Keratinocyte (primary cell): Measurements from ENCODE around the gene CD226. TPM values are rescaled to one million over a fixed set of nuclear protein-coding genes. Genes with fewer than 3 reads are reported as not detected.

Source experiments
- DNase-seq: peaks from one replicate; pipeline ENCODE4 v3.0.0-alpha.2; 2011; ENCODE audit warnings: low read depth, missing footprints, low spot score
- FAIRE-seq: peaks from 2 replicates; lab custom pipeline; 2011; peaks lifted over from hg19 to GRCh38; lab: Jason Lieb, UNC
- H2AFZ ChIP-seq: 2 replicates; pipeline ENCODE4 v1.6.0; 2012; ENCODE audit warnings: low read length, control low read depth, inconsistent platforms; ENCODE audit not compliant: control insufficient read depth
- H3K27ac ChIP-seq: 2 replicates; pipeline ENCODE4 v1.5.1; 2011; ENCODE audit warnings: low read length; ENCODE audit not compliant: control insufficient read depth, insufficient read depth
- H3K27me3 ChIP-seq: 3 replicates; pipeline ENCODE4 v1.6.0; 2011; ENCODE audit warnings: low read length; ENCODE audit not compliant: control insufficient read depth, insufficient read depth; ENCODE audit errors: extremely low read depth
- H3K36me3 ChIP-seq, 2 experiments: 2 replicates in 1 of 2; 3 replicates in 1 of 2; pipeline ENCODE4 v1.5.1; 2011; ENCODE audit warnings: low read length in 2 of 2, mild to moderate bottlenecking in 1 of 2; ENCODE audit not compliant: control insufficient read depth in 2 of 2, insufficient read depth in 2 of 2; ENCODE audit errors: extremely low read depth in 1 of 2
- H3K4me1 ChIP-seq: 3 replicates; pipeline ENCODE4 v1.5.1; 2011; ENCODE audit warnings: low read length; ENCODE audit not compliant: control insufficient read depth, insufficient read depth; ENCODE audit errors: extremely low read depth
- H3K4me2 ChIP-seq: 3 replicates; pipeline ENCODE4 v1.6.0; 2011; ENCODE audit warnings: low read depth, low read length; ENCODE audit not compliant: control insufficient read depth, insufficient read depth; ENCODE audit errors: extremely low read depth
- H3K4me3 ChIP-seq, 3 experiments: fragments of 200-600 bp in 1 of 3; sonication (generic) in 1 of 3; 2 replicates in 2 of 3; 3 replicates in 1 of 3; pipeline ENCODE4 v1.5.1; 2011 to 2016; ENCODE audit warnings: low read length in 3 of 3, mild to moderate bottlenecking in 3 of 3, control low read depth in 2 of 3, inconsistent platforms in 1 of 3, low read depth in 1 of 3, mixed read lengths in 1 of 3, mixed run types in 1 of 3, moderate library complexity in 1 of 3; ENCODE audit not compliant: control insufficient read depth in 2 of 3, insufficient read depth in 2 of 3; ENCODE audit errors: extremely low read depth in 1 of 3
- H3K79me2 ChIP-seq: 2 replicates; pipeline ENCODE4 v1.6.0; 2012; ENCODE audit warnings: low read length; ENCODE audit not compliant: control insufficient read depth, insufficient read depth
- H3K9ac ChIP-seq: 3 replicates; pipeline ENCODE4 v1.6.0; 2011; ENCODE audit warnings: low read length; ENCODE audit not compliant: control insufficient read depth, insufficient read depth; ENCODE audit errors: extremely low read depth
- H3K9me1 ChIP-seq: 3 replicates; pipeline ENCODE4 v1.6.0; 2011; ENCODE audit warnings: low read length; ENCODE audit not compliant: control insufficient read depth, insufficient read depth; ENCODE audit errors: extremely low read depth
- H3K9me3 ChIP-seq: 2 replicates; pipeline ENCODE4 v1.5.1; 2012; ENCODE audit warnings: low read depth, low read length; ENCODE audit not compliant: control insufficient read depth
- H4K20me1 ChIP-seq: 3 replicates; pipeline ENCODE4 v1.6.0; 2011; ENCODE audit warnings: low read length; ENCODE audit not compliant: control insufficient read depth, insufficient read depth; ENCODE audit errors: extremely low read depth
- CTCF ChIP-seq, 3 experiments: IDR thresholded peaks in 1 of 3; conservative IDR thresholded peaks in 1 of 3; optimal IDR thresholded peaks in 1 of 3; 2 replicates in 2 of 3; 3 replicates in 1 of 3; pipeline versions ENCODE3 to v1.5.1; 2011; ENCODE audit warnings: low read length in 3 of 3, mild to moderate bottlenecking in 3 of 3, moderate library complexity in 2 of 3, control low read depth in 1 of 3, inconsistent platforms in 1 of 3; ENCODE audit not compliant: insufficient read depth in 2 of 3; ENCODE audit errors: extremely low read depth in 1 of 3
- EZH2 ChIP-seq: IDR thresholded peaks from one replicate; pipeline ENCODE4 v1.6.1; 2012; ENCODE audit warnings: inconsistent platforms, mild to moderate bottlenecking, low read length, moderate library complexity
- dilution Hi-C: fragments of 300-500 bp; cut with MboI; formaldehyde crosslinking; loops from one replicate; pipeline ENCODE4 v1.7.0; 2020; ENCODE audit warnings: low sequenced_read_pairs; ENCODE audit not compliant: extremely low pct_ligation_motif_present
- polyA plus RNA-seq, 5 experiments: library from polyadenylated mRNA; depleted of rRNA in 3 of 5; stranded (reverse) in 3 of 5; stranded (forward) in 1 of 5; unstranded in 1 of 5; fragments of >200 nt; gene quantifications; 1 replicate in 1 of 5; 2 replicates in 3 of 5; 3 replicates in 1 of 5; pipeline versions ENCODE4 v1.2.1 to v1.2.3, GENCODE V29; 2011 to 2012; ENCODE audit warnings: missing spikeins in 2 of 5, low read depth in 1 of 5, low replicate concordance in 1 of 5

The CD226 gene
- polyA plus RNA-seq, 1 donor (not counting 4 experiments of a cell fraction or from before 2014, with no cell fraction given) = 1.3 TPM

- dilution Hi-C loops = no loop called here
- H3K4me3 ChIP-seq = no peak overlapping the region
- FAIRE-seq (no peak), DNase-seq (no peak)
- H4K20me1 ChIP-seq = no peaks in the 10 kb centered on the region
- no peaks in the 10 kb centered on the region for H3K9me3 ChIP-seq
- no peak overlapping the region for H2AFZ ChIP-seq
- H3K79me2 ChIP-seq = no peaks in the 10 kb centered on the region
- no peaks in the 10 kb centered on the region for H3K9me1 ChIP-seq
- no peak overlapping the region for H3K9ac ChIP-seq
- H3K27ac ChIP-seq = no peak overlapping the region
- no peak overlapping the region for H3K4me2 ChIP-seq
- H3K27me3 ChIP-seq = no peaks in the 10 kb centered on the region
- H3K36me3 ChIP-seq = no peaks in the 10 kb centered on the region
- TF ChIP-seq EZH2 (no peak), CTCF (optimal IDR thresholded peaks at IDR 0.05 in 1 of 3, IDR thresholded peaks at IDR 0.05 in 1 of 3, conservative IDR thresholded peaks at IDR 0.05 in 1 of 3; ENCODE audit: extremely low read depth in 1 of 3, insufficient read depth in 2 of 3, low read length in 3 of 3) (no peak)
- no peaks in the 10 kb centered on the region for H3K4me1 ChIP-seq
These were observed 88.8 kb downstream of the CD226 start for GRCh38 chr18:69858897-69859296.

GRCh38 chr18:69854455-69854854 is 93.2 kb downstream of the CD226 start:
- DNase-seq (no peak), FAIRE-seq (no peak)
- Histone ChIP-seq H3K4me2 (no peak overlapping the region), H3K27ac (no peak overlapping the region), H3K9me3 (no peaks in the 10 kb centered on the region), H2AFZ (no peak overlapping the region), H4K20me1 (no peaks in the 10 kb centered on the region), H3K36me3 (no peaks in the 10 kb centered on the region), H3K79me2 (no peaks in the 10 kb centered on the region), H3K27me3 (no peaks in the 10 kb centered on the region), H3K4me1 (no peaks in the 10 kb centered on the region), H3K9me1 (no peaks in the 10 kb centered on the region), H3K4me3 (no peak overlapping the region), H3K9ac (no peak overlapping the region)
- TF ChIP-seq CTCF (optimal IDR thresholded peaks at IDR 0.05 in 1 of 3, IDR thresholded peaks at IDR 0.05 in 1 of 3, conservative IDR thresholded peaks at IDR 0.05 in 1 of 3; ENCODE audit: extremely low read depth in 1 of 3, insufficient read depth in 2 of 3, low read length in 3 of 3) (no peak), EZH2 (no peak)
- dilution Hi-C loops = no loop called here
